ENCODE measurements around the gene ZFAND2B. TPM values are rescaled to one million over a fixed set of nuclear protein-coding genes. Genes with fewer than 3 reads are reported as not detected.

Gene ZFAND2B
- total RNA-seq: 14.1 TPM

DNA sequence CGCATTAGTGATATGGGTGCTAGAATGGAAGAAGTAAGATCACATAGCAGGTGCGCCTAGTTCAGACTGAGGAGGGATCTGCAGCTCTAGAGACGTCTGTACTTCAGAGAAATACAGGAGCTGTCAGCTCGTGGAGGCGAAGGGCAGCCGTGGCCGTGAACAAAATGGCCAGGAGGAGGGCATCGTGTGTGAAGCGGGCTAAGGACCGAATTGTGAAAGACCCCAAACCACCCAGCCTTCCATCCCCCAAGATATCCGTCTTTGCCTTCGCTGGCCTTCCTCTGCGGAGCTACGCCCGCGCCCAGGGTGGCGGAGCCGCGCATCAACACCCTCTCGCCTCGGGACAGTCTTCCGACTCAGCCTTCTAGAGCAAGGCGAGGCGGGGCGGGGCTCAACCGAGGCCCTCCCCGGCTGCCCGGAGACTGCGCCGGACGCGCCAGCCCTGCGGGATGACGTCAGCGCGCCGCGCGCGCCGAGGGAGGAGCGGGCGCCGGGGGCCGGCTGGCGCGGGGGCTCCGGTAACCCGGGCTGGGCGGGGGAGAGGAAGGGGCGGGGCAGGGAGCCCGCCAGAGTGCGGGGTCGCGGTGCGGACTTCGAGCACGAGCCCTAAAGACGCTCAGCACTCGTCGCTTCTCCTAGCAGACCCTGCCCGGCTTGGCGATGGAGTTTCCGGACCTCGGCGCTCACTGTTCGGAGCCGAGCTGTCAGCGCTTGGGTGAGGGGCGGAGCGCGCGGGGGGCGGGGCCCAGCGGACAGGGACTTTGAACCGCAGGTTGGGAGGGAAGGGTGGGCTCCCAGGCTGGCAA, at the start of gene ZFAND2B:
ZFAND2B (plus strand) TSS at position 455 of the 806 bp plus-strand sequence; CDS start at position 661, 206 bp downstream.
- peak; percentile 93 for DNase-seq

GRCh38 chr2:219157396-219157795, 49.2 kb upstream of the ZFAND2B start:
- no peak for DNase-seq

DNA sequence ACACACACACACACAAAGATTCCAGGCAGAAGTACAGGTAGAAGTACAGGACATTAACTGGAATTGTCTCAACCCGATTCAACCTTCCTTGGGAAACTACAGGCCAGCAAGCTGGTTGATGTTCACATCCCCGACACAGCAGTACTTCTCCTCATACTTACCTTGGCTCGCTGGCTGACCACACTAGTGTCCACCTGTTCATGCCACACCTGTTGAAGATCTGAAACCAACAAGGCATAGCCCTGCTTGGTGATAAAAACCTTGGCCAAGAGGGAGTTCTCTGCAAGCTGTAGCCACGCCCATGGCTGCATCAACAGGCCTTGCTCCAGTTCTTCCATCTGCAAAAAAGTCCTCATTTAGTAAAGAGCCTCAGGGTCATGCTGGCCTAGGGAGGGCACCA, 48.6 kb upstream of the ZFAND2B start:
- no peak for DNase-seq

DNA sequence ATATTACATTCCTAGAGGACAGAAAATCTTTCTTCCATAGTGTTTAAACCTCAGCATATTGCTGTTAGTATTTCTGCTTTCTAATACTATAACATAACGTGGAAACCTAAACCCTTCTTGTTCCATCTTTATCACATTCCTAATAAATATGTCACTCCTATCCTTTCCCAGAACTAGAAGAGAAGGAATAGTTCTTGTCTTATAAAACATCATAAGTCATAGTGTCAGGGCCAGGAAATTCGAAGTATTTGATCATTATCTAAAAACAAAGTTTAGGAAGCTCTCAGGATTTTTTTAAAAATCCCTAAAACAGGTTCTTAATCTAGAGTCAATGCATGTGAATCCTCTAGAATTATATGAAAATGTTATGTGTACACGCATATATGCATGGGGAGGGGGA, 48.0 kb upstream of the ZFAND2B start:
- no peak for DNase-seq

DNA sequence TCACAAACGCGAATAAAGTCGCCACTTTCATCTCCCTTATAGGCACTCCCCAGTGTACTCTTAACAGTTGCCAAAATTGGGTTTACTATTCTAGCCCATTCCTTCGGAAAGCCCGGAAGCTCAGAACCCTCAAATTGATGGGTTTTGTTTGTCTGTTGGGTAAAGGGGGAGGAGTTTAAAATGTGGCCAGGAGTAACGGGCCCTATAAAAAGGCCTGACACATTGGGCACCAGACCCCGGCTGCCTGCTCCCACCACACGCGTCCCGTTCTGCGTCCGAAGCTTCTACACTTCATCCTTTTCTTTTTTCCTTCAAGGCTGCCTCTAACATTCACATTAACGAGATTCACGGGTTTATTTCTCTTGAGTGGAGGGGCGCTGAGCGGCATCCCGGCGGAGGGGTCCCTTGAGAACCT, 46.8 kb upstream of the ZFAND2B start:
- DNase-seq: no peak

GRCh38 chr2:219160186-219161017, 46.2 kb upstream of the ZFAND2B start, which contains the start of gene NHEJ1:
Gene NHEJ1, minus strand, starts transcription at chr2:219160815. Its CDS starts 2,453 bp downstream, at chr2:219158362.
- DNase-seq: peak; percentile 91

DNA sequence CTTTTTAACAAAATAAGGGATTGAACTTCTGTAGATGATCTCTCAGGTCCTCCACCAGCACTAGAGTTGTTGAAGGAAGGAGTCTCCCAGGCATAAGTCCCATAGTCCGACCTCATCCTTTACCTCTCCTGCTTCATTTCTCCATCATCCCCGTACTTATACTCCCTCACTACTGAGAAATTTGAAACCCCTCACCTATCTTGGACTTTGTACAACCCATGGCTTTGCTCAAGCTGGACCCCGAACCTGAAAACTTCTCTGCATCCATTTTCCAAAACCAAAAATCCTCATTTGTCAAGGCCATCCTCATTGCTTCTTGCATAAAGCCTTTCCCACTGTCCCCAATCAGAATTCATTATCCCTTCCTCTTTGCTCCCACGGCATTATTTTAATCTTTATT, 45.5 kb upstream of the ZFAND2B start:
- DNase-seq: no peak

DNA sequence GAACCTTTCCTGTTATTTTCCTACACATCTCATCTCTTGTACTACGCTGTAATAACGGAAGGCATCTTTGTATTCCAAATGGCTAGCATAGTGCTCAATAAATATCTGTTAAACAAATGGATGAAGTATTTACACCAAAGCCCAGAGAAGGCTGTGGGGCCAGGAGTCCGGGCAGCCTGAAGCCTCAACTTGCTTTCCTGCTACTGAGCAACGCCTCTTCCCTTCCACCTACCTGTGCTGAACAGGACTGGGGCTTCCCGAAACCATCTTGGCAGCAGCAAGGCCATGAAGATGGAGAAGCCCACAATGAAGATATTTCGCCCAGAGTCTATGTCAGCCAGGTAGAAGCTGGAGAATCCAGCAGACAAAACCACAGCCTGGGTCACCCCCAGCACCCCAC, 43.4 kb upstream of the ZFAND2B start:
- no peak for DNase-seq

DNA sequence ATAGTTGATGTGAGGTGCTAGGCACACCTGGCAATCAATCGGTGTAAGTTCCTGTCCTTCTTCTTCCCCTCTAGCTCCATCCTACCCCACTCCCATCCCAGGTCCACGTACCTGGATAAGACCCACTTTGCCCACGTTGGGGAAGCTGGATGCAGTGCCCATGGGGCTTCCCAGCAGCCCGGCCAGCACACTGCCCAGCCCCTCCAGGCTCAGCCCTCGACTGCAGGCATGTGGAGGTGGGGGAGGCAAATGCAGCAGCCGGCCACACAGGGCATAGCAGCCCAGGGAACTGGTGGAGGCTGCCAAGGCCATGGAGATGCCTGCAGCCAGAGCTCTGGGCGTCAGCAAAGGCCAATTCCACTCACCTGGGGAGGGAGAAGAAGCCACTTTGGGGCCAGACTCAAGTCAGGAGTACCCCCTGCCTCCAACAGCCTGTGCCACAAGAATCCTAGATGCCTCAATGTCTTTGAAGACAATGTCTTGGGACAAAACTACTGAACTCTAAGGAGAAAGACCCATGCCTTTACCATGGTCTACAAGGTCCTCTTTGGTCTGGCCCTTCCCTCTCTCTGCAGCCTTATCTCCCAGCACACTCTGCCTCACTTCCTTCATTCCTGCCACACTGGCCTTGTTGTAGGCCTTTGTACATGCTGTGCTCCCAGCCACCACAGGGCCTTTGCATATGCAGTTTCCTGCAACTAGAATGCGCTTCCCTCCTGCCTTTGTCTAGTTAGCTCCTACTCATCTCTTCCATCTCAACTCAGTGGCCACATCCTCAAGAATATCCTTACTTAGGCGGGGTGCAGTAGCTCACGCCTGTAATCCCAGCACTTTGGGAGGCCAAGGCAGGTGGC, 41.3 kb upstream of the ZFAND2B start:
- no peak for DNase-seq

DNA sequence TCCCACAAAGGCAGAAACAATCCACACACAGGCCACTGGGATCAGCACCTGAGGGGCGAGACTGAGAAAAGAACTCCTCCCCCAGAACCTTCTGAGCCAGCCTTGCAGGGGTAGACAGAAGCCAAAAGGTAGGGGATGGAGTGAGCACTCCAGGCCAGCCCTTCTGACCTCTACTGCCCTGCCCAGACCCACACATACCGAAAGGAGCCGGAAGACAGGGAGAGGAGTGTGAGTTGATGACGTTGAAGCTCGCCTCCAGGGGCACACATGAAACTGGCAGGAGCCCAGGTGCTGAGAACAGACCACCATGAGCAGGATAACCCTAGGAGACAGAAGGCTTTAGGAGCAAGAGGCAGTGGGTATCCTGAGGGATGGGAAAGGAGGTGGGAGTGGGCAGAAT, 38.6 kb upstream of the ZFAND2B start:
- DNase-seq: no peak

DNA sequence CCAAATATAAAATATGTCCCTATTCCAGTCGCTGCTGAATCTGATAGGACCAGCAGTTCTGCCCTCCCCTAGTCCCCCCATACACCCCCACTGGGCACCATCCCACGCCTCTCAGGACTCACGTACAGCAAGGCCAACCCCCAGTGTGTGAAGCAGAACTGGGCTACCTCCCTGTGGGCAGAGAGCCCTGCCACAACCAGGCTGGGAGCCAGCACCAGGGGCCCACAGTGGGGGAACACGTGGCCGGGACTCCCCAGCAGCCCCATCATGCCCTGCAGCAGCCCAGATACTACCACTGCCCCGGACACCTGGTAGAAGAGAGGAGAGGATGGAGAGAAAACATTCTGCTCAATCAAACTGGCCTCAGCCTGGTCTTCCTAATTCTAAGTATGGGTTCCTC, 38.1 kb upstream of the ZFAND2B start:
- DNase-seq: no peak

- DNase-seq: no peak
These were observed 37.6 kb upstream of the ZFAND2B start for GRCh38 chr2:219168932-219169331.

GRCh38 chr2:219169930-219170654, 36.5 kb upstream of the ZFAND2B start, which contains the start of gene SLC23A3:
Gene SLC23A3, minus strand, starts transcription at chr2:219170029. Its CDS starts 45 bp downstream, at chr2:219169984.
- DNase-seq: no peak

GRCh38 chr2:219171231-219171651, 35.3 kb upstream of the ZFAND2B start:
- DNase-seq: no peak

- DNase-seq: no peak
These were observed 34.1 kb upstream of the ZFAND2B start for GRCh38 chr2:219172231-219173154.

GRCh38 chr2:219173176-219173575, 33.4 kb upstream of the ZFAND2B start:
- DNase-seq: no peak

GRCh38 chr2:219174146-219174545, 32.4 kb upstream of the ZFAND2B start:
- no peak for DNase-seq

DNA sequence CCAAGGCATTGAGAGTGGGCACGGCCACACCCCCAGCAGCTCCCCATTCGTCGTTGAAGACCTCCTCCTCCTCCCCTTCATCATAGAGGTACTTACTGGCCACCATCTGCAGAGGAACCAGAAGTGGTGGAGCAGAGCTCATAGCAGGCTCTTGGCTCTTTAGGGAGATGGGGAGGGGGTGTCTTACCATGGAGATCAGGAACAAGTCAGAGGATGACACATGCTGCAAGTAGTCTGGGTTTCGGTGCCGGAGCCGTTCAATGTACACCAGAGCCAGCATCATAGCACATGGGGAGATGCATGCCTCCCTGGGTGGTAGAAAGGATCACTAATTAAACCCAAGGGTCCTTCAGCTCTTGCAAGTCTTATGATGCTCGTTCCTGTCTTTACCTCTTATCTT, 31.8 kb upstream of the ZFAND2B start:
- DNase-seq: no peak

DNA sequence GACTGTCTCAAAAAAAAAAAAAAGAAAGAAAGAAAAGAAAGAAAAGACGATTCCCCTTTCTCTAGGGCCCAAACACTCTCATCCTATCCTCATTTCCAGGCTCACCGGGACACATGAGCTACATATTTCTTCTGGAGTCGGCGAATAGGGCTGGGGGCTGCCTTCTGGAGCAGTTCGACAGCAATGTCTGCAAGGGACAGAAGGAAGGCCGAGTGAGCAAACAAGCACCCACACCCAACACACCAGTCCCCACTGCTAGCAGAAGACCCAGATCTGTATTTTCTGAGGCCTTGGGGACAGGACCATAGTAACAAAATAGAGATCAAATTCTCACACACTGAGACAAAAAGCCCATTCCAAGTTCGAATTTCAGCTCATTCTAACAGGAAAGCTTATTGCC, 31.1 kb upstream of the ZFAND2B start:
- DNase-seq: no peak

Data from skin of body (tissue), 2 donors.